ENCODE measurements around the gene SETD2. TPM values are rescaled to one million over a fixed set of nuclear protein-coding genes. Genes with fewer than 3 reads are reported as not detected.
"Not testable (repeated sequence)": the region's sequence is repeated elsewhere in the genome, so short reads cannot be mapped to it uniquely, and the experiment has no call there.

SETD2 gene
- total RNA-seq, 1 donor from 2014 or later = 28.7 TPM

DNA sequence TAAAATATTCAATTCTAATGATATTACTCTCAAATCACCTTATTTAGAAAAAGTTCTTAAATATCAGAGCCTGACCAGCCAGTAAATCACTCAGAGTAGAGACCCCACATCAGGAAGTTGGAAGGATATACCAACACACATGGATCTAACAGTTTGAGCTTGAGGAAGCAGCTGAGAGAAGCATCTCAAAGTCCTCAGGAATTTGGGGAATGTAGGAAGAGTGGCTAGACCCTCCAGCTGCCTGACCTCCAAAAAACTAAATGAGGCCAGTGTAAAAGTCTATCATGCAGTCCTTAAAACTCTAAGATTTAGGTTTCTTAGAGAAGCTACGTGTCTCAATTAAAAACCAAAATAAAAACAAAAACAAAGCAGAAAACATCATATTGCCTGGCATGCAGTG lies 55.4 kb downstream of the SETD2 start:
- intact Hi-C loops (cut with micrococcal nuclease) = no loop called here
- no peak for DNase-seq
- no peak for ATAC-seq

DNA sequence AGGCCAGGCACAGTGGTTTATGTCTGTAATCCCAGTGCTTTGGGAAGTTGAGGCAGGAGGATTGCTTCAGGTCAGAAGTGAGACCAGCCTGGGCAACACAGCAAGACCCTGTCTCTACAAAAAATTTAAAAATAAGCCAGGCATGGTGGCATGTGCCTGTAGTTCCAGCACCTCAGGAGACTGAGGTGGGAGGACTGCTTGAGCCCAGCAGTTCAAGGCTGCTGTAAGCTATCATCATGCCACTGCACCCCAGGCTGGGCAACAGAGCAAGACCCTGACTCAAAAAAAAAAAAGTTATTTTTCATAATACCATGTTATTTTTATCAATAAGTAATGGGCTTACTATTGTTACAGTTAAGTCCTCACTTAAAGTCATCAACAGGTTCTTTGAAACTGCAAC lies 59.7 kb downstream of the SETD2 start:
- ATAC-seq (no peak), DNase-seq (no peak)
- intact Hi-C loops (cut with micrococcal nuclease) = no loop called here

DNA sequence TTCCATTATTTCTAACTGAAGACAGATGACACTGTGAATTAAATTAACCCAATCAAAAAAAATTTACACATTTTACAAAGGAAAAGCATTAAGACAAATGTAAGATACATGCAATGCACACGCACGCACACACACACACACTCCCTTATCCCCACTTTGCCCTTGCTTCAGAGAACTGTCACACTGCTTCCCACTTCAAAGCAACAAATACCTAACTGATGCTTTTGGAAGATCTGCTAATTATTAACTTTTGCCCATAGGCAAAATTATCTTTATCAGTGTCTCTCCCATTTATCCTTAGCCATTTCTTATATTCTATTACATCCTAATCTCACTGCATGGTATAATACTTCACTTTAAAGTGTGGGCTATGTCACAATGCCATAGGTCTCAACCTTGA lies 60.3 kb downstream of the SETD2 start:
- intact Hi-C loops (cut with micrococcal nuclease) = no loop called here
- ATAC-seq = no peak

DNA sequence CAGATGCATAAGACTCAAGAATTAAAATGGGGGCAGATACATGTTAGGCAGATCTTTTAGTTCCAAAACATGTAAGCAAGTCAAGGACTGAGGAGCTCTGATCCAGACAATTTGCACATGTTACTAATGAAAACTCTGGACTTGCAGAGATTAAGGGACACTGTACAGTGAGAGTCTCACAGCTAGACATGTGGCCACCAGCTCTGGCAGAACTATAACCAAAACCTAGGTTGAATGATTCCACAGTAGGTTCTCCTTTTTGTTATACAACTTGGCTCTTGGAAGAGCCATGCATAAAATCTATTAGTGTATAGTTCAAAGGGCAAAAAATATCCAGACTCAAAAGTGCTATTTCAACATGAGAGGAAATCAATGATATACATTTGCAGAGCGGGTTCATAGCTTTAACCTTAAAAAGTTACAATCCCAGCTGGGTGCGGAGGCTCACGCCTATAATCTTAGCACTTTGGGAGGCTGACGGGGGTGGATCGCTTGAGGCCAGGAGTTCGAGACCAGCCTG lies 61.8 kb downstream of the SETD2 start:
- intact Hi-C loops (cut with micrococcal nuclease) = no loop called here
- no peak for DNase-seq
- ATAC-seq = no peak

More for the DNA sequence above, 60.3 kb downstream of the SETD2 start:
- DNase-seq = no peak

DNA sequence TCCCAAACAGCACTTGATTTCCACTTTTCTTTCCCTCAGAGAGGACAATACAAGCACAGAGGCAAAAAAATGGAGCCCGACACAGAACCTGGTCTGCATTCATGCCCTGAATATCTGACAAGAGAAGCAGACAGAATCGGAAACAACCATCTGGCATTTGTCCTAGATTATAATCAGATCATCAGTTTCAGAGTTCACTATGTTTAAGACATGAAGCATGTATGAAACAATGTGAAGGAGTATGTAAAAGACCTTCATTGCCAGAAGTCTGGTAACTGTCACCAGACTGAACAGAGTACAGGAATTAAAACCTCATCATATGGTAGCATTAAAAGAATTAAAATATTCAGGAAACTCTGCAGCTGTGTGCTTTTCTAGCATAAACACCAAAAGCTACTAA lies 65.0 kb downstream of the SETD2 start:
- no peak for ATAC-seq
- intact Hi-C loops (cut with micrococcal nuclease) = no loop called here

DNA sequence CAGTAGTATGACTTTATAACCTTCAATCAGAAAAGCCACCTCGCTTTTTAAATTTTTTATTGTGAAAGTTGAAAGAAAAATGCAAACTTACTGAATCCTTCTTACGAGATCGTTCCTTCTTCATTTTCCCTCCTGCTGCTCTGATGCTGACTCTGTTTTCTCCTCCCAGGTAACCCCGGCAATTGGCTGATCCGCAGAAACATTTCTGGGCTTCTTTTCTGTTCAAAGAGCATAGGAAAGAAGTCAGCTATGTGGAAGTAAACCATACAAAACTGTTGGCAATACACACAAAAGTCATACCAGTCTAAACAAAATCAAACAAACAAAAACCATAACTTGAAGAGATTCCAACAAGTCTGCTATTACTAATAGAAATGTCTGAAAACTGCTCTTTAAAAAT lies 66.0 kb downstream of the SETD2 start:
- DNase-seq (no peak), ATAC-seq (no peak)
- intact Hi-C loops (cut with micrococcal nuclease) = no loop called here

More for the DNA sequence above, 65.0 kb downstream of the SETD2 start:
- DNase-seq = no peak

DNA sequence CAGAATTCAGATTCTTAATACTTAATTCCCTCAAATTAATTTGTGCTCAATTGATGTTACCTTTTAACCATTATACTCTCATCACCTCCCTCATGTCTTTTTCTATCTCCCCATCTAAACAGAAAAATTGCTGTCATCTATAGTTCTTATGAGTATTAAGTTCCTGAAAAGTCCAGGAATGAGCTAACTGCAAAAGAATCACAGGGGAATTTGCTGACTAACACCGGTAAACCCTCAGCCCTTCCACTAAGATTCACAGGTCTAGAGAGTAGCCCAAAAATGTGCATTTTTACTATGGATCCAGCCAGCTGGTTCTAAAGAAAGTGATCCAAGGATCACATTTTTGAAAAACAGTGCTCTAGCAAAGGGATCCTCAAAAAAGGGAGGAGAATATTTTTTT lies 67.0 kb downstream of the SETD2 start:
- DNase-seq (no peak), ATAC-seq (no peak)
- intact Hi-C loops (cut with micrococcal nuclease) = no loop called here

DNA sequence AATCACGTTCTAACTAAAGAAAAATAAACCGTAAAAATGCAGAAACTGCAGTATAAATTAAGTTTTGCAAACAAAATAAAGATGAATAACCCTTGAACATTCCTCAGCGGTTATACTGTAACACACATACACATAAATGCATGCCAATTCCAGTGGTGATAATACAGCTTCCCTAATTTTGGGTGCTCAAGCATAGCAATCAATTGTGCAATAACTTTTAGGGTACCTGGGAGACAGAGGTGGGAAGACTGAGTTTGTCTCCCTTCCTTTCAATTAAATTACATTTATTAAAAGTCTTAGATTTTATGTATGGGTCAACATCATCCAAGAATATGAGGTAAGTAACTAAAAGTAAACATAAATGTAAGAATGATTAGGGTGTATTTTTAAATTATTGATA lies 71.8 kb downstream of the SETD2 start:
- intact Hi-C loops (cut with micrococcal nuclease) = no loop called here
- no peak for ATAC-seq
- no peak for DNase-seq

DNA sequence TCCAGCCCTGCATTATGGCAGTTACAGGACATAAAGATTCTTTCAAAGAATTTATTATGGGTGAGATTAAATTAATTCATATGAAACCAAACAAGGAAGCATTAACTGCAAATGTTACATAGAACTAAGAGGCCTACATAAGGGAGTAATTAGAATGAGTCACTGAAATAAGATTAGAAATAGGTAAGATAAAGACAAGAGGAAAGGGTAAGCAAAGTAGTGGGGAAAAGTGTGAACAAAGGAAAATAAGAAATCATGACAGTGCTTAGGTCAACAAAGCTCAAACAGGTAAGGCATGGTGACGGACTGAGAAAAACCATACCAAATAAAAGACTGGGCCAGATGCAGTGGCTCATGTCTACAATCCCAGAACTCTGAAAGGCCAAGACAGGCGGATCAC lies 74.3 kb downstream of the SETD2 start:
- intact Hi-C loops (cut with micrococcal nuclease) = no loop called here
- no peak for DNase-seq
- ATAC-seq = no peak

DNA sequence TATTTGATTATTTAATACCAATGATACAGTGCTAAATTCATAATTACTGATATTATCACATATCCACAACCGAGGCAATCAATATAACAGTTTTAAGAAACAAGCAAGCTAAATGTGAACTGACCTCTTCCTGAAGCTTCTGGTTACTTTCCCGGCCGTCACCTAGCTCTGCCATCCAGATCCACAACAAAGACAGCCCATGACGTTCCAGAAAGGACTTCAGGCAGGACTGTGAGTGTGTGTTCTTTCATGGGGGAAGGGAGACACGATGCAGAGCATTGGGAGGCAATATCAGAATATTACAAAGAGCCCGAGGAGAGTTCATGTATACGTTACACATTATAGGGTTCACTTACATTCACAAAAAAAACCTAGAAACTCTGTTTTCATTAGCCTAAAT lies 77.8 kb downstream of the SETD2 start:
- ATAC-seq = no peak
- no peak for DNase-seq
- intact Hi-C loops (cut with micrococcal nuclease) = no loop called here

DNA sequence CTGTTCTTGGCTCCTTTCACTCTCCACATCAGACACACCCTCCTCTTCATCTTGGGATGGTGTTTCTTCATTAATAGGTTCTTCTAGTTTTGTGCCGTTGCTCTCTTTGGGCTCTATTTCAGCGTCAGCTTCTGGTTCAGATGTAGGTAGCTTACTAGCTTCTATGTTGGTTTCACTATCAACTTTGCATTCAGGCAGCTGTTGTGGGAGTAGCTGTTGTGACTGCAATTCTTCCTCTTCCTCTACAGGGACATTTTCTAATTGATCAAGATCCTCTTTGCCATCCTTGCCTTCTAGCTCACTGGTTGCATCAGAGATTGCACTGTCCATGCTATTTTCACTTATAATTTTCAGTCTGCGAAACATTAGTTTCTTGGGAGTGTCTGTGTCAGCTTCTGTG lies 80.1 kb downstream of the SETD2 start:
- intact Hi-C loops (cut with micrococcal nuclease) = no loop called here
- DNase-seq (no peak), ATAC-seq (no peak)

DNA sequence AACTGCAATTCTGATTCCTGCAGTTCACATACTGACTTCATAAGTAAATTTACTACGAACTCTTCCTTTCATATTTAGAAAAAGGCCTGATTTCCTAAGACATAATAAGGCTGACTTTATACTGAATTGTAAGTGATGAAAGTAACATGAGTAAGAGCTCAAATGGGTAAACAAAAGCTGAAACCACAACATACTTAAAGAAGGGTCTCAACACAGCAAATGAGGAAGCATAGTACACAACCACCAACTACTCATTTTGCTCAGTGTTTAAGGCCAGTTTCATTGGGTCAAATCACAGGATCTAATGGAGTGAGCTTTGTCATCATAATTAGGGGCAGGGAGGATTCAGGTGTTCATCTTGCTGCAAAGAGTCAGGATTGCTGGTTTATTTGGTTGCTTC lies 81.4 kb downstream of the SETD2 start:
- DNase-seq (no peak), ATAC-seq (no peak)
- intact Hi-C loops (cut with micrococcal nuclease) = no loop called here

DNA sequence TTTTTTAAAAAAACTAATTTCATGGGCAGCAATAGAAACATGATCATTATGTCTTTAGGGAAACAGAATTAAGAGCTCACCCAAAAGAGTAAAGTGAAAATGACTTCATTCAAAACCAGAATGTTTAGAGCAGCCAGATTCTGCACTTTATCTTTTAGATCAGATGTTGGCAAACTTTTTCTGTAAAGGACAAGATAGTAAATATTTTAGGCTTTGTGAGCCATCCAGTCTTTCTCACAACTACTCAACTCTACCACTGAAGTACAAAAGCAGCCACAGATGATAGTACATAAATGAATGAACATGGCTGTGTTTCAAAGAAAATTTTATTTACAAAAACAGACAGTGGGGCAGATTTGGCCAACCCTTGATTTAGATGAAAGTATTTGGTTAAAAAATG lies 84.5 kb downstream of the SETD2 start:
- DNase-seq (no peak), ATAC-seq (no peak)
- intact Hi-C loops (cut with micrococcal nuclease) = no loop called here

DNA sequence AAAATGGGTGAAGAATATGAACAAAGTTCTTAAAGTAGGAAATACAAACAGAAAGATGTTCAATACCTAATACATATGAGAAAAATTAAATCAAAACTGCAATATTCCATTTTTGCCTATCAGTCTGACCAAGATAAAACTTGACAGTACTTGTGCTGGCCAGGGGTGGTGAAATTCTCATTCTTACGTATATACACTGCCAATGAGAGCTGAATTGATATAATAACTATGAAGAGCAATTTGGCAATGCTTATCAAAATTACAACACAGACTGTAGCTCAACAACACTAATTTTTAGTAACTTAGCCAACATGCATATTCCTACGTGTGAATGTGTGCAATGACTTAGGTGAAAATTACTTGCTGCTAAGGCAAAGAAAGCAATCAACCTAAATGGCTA lies 90.2 kb downstream of the SETD2 start:
- DNase-seq (no peak), ATAC-seq (no peak)
- intact Hi-C loops (cut with micrococcal nuclease) = no loop called here

DNA sequence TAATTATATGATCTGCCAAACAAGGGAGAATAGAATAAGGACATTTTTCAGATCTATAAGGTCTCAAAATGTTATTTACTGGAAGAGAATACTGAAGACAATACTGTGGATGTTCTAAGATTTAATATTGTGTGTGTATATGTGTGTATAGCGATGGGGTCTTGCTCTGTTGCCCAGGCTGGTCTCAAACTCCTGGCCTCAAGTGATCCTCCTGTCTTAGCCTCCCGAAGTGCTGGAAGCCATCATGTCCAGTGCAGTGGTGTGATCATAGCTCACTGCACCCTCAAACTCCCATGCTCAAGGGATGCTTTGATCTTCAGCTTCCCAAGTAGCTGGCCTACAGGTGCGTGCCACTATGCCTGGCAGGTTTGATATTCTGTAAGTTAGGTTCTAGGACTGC lies 93.1 kb downstream of the SETD2 start:
- no peak for DNase-seq
- no peak for ATAC-seq
- intact Hi-C loops (cut with micrococcal nuclease) = no loop called here

DNA sequence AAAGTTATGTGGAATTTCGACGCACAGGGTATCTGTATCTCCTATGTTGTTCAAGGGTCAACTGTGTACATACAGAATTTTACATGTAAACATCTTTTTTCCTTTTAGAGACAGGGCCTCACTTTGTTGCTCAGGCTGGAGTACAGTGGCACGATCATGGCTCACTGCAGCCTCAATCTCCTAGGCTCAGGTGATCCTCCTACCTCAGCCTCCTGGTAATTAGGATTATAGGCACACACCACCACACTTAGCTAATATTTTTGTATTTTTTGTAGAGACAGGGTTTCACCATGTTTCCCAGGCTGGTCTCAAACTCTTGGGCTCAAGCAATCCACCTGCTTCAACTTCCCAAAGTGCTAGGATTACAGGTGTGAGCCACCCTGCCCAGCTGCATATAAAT lies 97.7 kb downstream of the SETD2 start:
- DNase-seq; ATAC-seq; intact Hi-C loops (cut with micrococcal nuclease): not testable (repeated sequence)

DNA sequence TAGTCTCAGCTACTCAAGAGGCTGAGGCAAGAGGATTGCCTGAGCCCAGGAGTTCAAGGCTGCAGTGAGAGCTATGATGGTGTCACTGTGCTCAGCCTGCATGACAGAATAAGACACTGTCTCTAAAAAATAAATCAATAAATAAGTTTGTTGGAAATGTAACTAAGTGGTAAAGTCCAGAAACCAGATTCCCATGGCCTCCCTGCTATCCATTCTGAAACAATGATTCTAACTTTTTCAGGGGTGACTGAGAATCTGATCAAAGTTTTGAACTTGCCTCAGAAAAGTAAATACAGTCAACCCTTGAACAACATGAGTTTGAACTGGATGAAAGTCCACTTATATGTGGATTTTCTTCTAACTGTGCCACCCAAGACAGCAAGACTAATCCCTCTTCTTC lies 98.2 kb downstream of the SETD2 start:
- intact Hi-C loops (cut with micrococcal nuclease) = no loop called here
- DNase-seq = no peak
- ATAC-seq = no peak

DNA sequence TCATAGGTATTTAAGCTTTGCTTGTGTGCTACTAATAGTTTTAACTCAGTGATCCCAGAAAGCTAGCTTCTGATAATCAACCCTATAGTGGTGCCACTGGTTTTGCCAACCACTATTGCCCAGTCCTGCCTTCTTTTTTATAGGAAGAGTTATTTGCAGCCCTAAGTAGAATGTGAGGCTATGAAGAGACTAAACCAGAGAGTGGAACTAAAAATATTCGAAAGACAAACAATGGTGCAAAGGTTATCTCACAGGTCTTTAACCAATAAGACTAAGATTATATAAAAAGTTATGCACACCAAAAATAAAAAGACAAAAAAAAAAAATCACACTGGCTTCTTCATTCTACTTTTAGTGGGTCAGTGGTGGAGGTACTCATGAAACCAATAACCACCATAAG lies 98.9 kb downstream of the SETD2 start:
- DNase-seq = no peak
- intact Hi-C loops (cut with micrococcal nuclease) = no loop called here
- ATAC-seq = no peak

DNA sequence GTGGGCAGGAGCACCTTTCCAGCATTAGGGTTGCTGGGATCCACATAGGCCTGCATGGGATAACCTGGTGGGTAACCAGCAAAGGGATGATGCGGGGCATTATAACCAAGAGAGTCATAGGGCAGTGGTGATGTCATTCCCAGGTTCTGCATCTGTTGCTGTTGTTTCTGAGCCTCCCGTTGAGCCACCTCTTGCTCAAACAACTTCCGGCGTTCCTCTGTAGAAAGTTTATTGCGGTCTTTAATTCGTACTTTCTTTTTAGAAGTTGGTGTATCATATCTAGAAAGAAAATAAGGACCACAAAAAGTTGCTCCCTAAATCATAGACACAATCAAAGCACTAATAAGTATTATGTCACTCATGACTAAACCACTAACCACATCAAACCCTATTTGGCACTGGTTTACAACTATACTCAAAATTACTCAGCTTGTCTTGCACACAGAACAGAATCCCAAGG lies 106.7 kb downstream of the SETD2 start:
- ATAC-seq = peak; percentile 20
- intact Hi-C loops (cut with micrococcal nuclease) = no loop called here
- DNase-seq = no peak

DNA sequence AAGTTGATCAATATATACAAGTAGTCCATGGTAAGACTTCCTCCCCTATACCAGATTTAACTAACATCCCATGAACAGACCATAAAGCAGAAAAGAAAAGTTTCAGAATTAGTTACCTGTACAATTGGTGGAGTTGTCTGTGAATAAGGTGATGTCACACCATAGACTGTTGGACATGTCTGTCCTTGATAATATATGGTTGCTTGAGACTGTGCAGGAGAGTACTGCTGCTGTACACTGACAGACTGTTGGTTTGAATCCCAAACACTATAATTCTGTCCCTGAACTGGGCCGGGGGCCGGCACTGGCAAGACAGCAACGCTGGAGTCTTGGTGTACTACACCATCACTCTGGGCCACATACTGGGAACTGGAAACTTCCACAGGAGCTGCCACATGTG lies 107.2 kb downstream of the SETD2 start:
- intact Hi-C loops (cut with micrococcal nuclease) = no loop called here
- ATAC-seq = no peak
- no peak for DNase-seq

DNA sequence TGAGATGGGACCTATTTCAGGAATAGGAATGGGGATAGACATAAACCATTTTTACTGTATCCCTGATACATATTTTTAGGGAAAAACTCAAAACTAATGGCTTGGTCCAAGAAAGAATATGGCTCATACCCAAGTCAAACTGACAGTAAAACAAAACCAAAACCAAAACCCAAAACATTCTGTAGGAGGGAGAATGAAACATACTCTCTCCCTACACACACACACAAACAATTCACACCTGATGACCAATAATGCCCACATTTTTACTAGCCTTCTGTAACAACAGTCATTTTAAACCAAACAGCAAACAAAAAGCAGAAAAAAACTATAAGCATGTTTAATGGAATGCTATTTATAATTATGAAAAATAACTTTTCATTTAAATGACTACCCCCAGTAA lies 109.5 kb downstream of the SETD2 start:
- ATAC-seq (no peak), DNase-seq (no peak)
- intact Hi-C loops (cut with micrococcal nuclease) = no loop called here

DNA sequence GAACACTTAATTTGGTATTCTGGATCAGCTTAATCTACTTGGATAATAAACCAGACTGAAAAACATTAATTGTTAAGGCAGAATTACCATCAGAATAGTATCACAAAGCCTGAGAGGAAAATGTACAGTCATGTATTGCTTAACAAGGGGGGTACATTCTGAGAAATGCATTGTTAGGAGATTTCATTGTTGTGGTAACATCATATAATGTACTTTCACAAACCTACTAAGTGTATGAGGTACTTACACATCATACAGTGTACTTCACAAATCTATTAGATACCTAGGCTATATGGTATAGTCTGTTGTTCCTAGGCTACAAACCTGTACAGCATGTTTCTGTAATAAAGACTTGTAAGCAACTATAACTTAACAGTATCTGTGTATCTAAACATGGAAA lies 116.2 kb downstream of the SETD2 start:
- intact Hi-C loops (cut with micrococcal nuclease) = no loop called here
- DNase-seq = no peak
- no peak for ATAC-seq
